Ectodermal cell (in vitro differentiated cells): ENCODE measurements around the gene PDZRN3.

Experiments used
- H3K27ac ChIP-seq: 2 replicates; pipeline ENCODE4 v1.7.0; 2013; ENCODE audit warnings: mild to moderate bottlenecking, low read depth, low read length; ENCODE audit not compliant: insufficient read depth, poor library complexity, severe bottlenecking
- H3K27me3 ChIP-seq: 2 replicates; pipeline ENCODE4 v1.7.0; 2013; ENCODE audit warnings: mild to moderate bottlenecking, low read length; ENCODE audit not compliant: insufficient read depth, control insufficient read depth, poor library complexity, severe bottlenecking
- H3K36me3 ChIP-seq: one replicate; pipeline ENCODE4 v1.7.0; 2013; ENCODE audit warnings: low read length; ENCODE audit not compliant: control insufficient read depth, insufficient read depth
- H3K4me1 ChIP-seq: one replicate; pipeline ENCODE4 v1.7.0; 2013; ENCODE audit warnings: low read length; ENCODE audit not compliant: control insufficient read depth, insufficient read depth
- H3K4me3 ChIP-seq: 2 replicates; pipeline ENCODE4 v1.7.0; 2013; ENCODE audit warnings: low read depth, low read length, control low read depth; ENCODE audit not compliant: insufficient read depth
- H3K9me3 ChIP-seq: 2 replicates; pipeline ENCODE4 v1.7.0; 2013; ENCODE audit warnings: mild to moderate bottlenecking, low read length, moderate library complexity; ENCODE audit not compliant: control insufficient read depth
- WGBS, 2 experiments: methylation state at CpG; one replicate each; pipeline ENCODE4 v1.1.7; 2013; ENCODE audit warnings: missing lambda C conversion rate in 2 of 2; 5-methylcytosine and 5-hydroxymethylcytosine counted together

The PDZRN3 gene

GRCh38 chr3:73609315-73609641 is 15.5 kb downstream of the PDZRN3 start:
- Histone ChIP-seq H3K9me3 (no peaks in the 10 kb centered on the region), H3K27me3 (no peaks in the 10 kb centered on the region), H3K4me3 (no peak overlapping the region), H3K27ac (no peak overlapping the region), H3K4me1 (no peaks in the 10 kb centered on the region), H3K36me3 (no peaks in the 10 kb centered on the region)
- 88 to 95% methylated on average over 3 to 4 of the region's 5 CpGs for WGBS, 2 experiments

- no peaks in the 10 kb centered on the region for H3K9me3 ChIP-seq
- no peaks in the 10 kb centered on the region for H3K4me1 ChIP-seq
- H3K27ac ChIP-seq: no peak overlapping the region
- no peaks in the 10 kb centered on the region for H3K36me3 ChIP-seq
- H3K27me3 ChIP-seq: no peaks in the 10 kb centered on the region
- no peak overlapping the region for H3K4me3 ChIP-seq
- WGBS, 2 experiments: 93% methylated on average over 12 of the region's 12 CpGs
Observed at GRCh38 chr3:73608456-73609314, 16.1 kb downstream of the PDZRN3 start.

- no peaks in the 10 kb centered on the region for H3K36me3 ChIP-seq
- H3K9me3 ChIP-seq: no peaks in the 10 kb centered on the region
- H3K4me1 ChIP-seq: no peaks in the 10 kb centered on the region
- H3K27me3 ChIP-seq: no peaks in the 10 kb centered on the region
- no peak overlapping the region for H3K27ac ChIP-seq
- no peak overlapping the region for H3K4me3 ChIP-seq
Observed at GRCh38 chr3:73605861-73606260, 18.9 kb downstream of the PDZRN3 start.

GRCh38 chr3:73605412-73605811 is 19.3 kb downstream of the PDZRN3 start:
- Histone ChIP-seq H3K36me3 (no peaks in the 10 kb centered on the region), H3K4me3 (no peak overlapping the region), H3K4me1 (no peaks in the 10 kb centered on the region), H3K27me3 (no peaks in the 10 kb centered on the region), H3K9me3 (no peaks in the 10 kb centered on the region), H3K27ac (no peak overlapping the region)
- WGBS, 2 experiments: 89 to 92% methylated on average over 1 of the region's 1 CpG

- Histone ChIP-seq H3K27me3 (no peaks in the 10 kb centered on the region), H3K27ac (no peak overlapping the region), H3K36me3 (no peaks in the 10 kb centered on the region), H3K4me3 (no peak overlapping the region), H3K9me3 (no peaks in the 10 kb centered on the region), H3K4me1 (no peaks in the 10 kb centered on the region)
- WGBS, 2 experiments: 89 to 99% methylated on average over 2 to 3 of the region's 3 CpGs
Observed at GRCh38 chr3:73604451-73604850, 20.3 kb downstream of the PDZRN3 start.

GRCh38 chr3:73603762-73604171 is 21.0 kb downstream of the PDZRN3 start:
- no peak overlapping the region for H3K27ac ChIP-seq

GRCh38 chr3:73602170-73602569 is 22.6 kb downstream of the PDZRN3 start:
- H3K27ac ChIP-seq: no peak overlapping the region
- no peaks in the 10 kb centered on the region for H3K4me1 ChIP-seq
- H3K27me3 ChIP-seq: no peaks in the 10 kb centered on the region
- 85 to 90% methylated on average over 3 of the region's 3 CpGs for WGBS, 2 experiments
- H3K36me3 ChIP-seq: no peaks in the 10 kb centered on the region
- H3K4me3 ChIP-seq: no peak overlapping the region
- no peaks in the 10 kb centered on the region for H3K9me3 ChIP-seq

More at GRCh38 chr3:73603762-73604171, 21.0 kb downstream of the PDZRN3 start:
- no peaks in the 10 kb centered on the region for H3K4me1 ChIP-seq
- H3K27me3 ChIP-seq: no peaks in the 10 kb centered on the region
- H3K4me3 ChIP-seq: no peak overlapping the region
- H3K9me3 ChIP-seq: no peaks in the 10 kb centered on the region
- no peaks in the 10 kb centered on the region for H3K36me3 ChIP-seq
- WGBS, 2 experiments: 88 to 93% methylated on average over 1 of the region's 1 CpG

- Histone ChIP-seq H3K4me3 (no peak overlapping the region), H3K36me3 (no peaks in the 10 kb centered on the region), H3K4me1 (no peaks in the 10 kb centered on the region), H3K27ac (no peak overlapping the region), H3K27me3 (no peaks in the 10 kb centered on the region), H3K9me3 (no peaks in the 10 kb centered on the region)
- WGBS, 2 experiments: 89 to 91% methylated on average over 2 of the region's 2 CpGs
Observed at GRCh38 chr3:73601481-73601880, 23.3 kb downstream of the PDZRN3 start.

GRCh38 chr3:73601011-73601410 is 23.7 kb downstream of the PDZRN3 start:
- no peaks in the 10 kb centered on the region for H3K27me3 ChIP-seq
- no peak overlapping the region for H3K27ac ChIP-seq
- no peaks in the 10 kb centered on the region for H3K4me1 ChIP-seq
- no peaks in the 10 kb centered on the region for H3K9me3 ChIP-seq
- no peaks in the 10 kb centered on the region for H3K36me3 ChIP-seq
- H3K4me3 ChIP-seq: no peak overlapping the region
- 90 to 91% methylated on average over 4 of the region's 4 CpGs for WGBS, 2 experiments

GRCh38 chr3:73600293-73600938 is 24.3 kb downstream of the PDZRN3 start:
- Histone ChIP-seq H3K36me3 (no peaks in the 10 kb centered on the region), H3K4me1 (no peaks in the 10 kb centered on the region), H3K9me3 (no peaks in the 10 kb centered on the region), H3K27ac (no peak overlapping the region), H3K4me3 (no peak overlapping the region), H3K27me3 (no peaks in the 10 kb centered on the region)
- 84 to 87% methylated on average over 5 of the region's 5 CpGs for WGBS, 2 experiments
